Transverse colon (tissue), 4 donors: ENCODE results near the gene CNTN4. TPM values are rescaled to one million over a fixed set of nuclear protein-coding genes. Genes with fewer than 3 reads are reported as not detected.

Source experiments
- DNase-seq: peaks from one replicate; pipeline ENCODE4 v3.0.0-alpha.2; 2019
- H3K27ac ChIP-seq, 4 donors: fragments of 200-600 bp; sonication (generic); 2 replicates each; pipeline ENCODE4 v1.5.1; 2016 to 2018; ENCODE audit warnings: inconsistent platforms in 4 of 4
- H3K27me3 ChIP-seq: fragments of 200-600 bp; sonication (generic); 2 replicates; pipeline ENCODE4 v1.5.1; 2017; ENCODE audit warnings: inconsistent platforms
- H3K36me3 ChIP-seq, 4 donors: fragments of 200-600 bp; sonication (generic); 2 replicates each; pipeline ENCODE4 v1.5.1; 2017 to 2019; ENCODE audit warnings: inconsistent platforms in 4 of 4
- H3K4me1 ChIP-seq, 4 donors: fragments of 200-600 bp; sonication (generic); 2 replicates each; pipeline ENCODE4 v1.5.1; 2017 to 2020; ENCODE audit warnings: inconsistent platforms in 4 of 4
- H3K4me3 ChIP-seq, 4 donors: fragments of 200-600 bp; sonication (generic); 1 replicate in 1 of 4; 2 replicates in 3 of 4; pipeline versions ENCODE4 v1.5.1 to v1.6.1; 2017 to 2019; ENCODE audit warnings: inconsistent platforms in 4 of 4
- H3K9me3 ChIP-seq, 2 donors: fragments of 200-600 bp; sonication (generic); 2 replicates each; pipeline ENCODE4 v1.5.1; 2017 to 2019; ENCODE audit warnings: inconsistent platforms in 2 of 2
- CTCF ChIP-seq, 5 experiments: fragments of 200-600 bp in 3 of 5; fragments of 450-650 bp in 2 of 5; sonication (generic) in 3 of 5; IDR thresholded peaks; 1 replicate in 2 of 5; 2 replicates in 3 of 5; pipeline ENCODE4 v1.5.1; 2016 to 2017; ENCODE audit warnings: antibody characterized with exemption in 5 of 5, inconsistent platforms in 3 of 5, mild to moderate bottlenecking in 2 of 5, moderate library complexity in 1 of 5
- EP300 ChIP-seq: sonication (generic); formaldehyde crosslinking; IDR thresholded peaks from one replicate; pipeline ENCODE4 v1.6.1; 2017; ENCODE audit warnings: antibody characterized with exemption, low read depth
- POLR2A ChIP-seq: fragments of 450-650 bp; IDR thresholded peaks from one replicate; pipeline ENCODE4 v1.6.1; 2016; ENCODE audit warnings: antibody characterized with exemption, mild to moderate bottlenecking, moderate library complexity
- POLR2AphosphoS5 ChIP-seq, 3 donors: sonication (generic); formaldehyde crosslinking; IDR thresholded peaks; one replicate each; pipeline ENCODE4 v1.6.1; 2016; ENCODE audit warnings: antibody characterized with exemption in 3 of 3
- WGBS, 2 donors: methylation state at CpG; one replicate each; pipeline ENCODE4 v1.1.5; 2018; ENCODE audit warnings: low coverage in 1 of 2; 5-methylcytosine and 5-hydroxymethylcytosine counted together
- in situ Hi-C, 4 donors: fragments of 200-750 bp; cut with MboI; loops; one replicate each; pipeline versions ENCODE4 v1.15.0 to v1.15.1; 2017; ENCODE audit warnings: low sequenced_read_pairs in 3 of 4, low pct_ligation_motif_present in 1 of 4, low pct_unique_long_range_greater_than_20kb in 1 of 4
- intact Hi-C: fragments of 100-400 bp; cut with DNase I; formaldehyde crosslinking; loops from one replicate; pipeline ENCODE4 v1.15.1; 2023; ENCODE audit warnings: low total_unique reads
- total RNA-seq, 4 donors: library from RNA; depleted of rRNA; stranded (reverse); fragments of >200 nt; gene quantifications; one replicate each; pipeline ENCODE4 v1.1.0, GENCODE V29; 2016

Gene CNTN4
- total RNA-seq, 4 donors from 2014 or later = 17.6 to 49.0 (median 17.8) TPM

DNA sequence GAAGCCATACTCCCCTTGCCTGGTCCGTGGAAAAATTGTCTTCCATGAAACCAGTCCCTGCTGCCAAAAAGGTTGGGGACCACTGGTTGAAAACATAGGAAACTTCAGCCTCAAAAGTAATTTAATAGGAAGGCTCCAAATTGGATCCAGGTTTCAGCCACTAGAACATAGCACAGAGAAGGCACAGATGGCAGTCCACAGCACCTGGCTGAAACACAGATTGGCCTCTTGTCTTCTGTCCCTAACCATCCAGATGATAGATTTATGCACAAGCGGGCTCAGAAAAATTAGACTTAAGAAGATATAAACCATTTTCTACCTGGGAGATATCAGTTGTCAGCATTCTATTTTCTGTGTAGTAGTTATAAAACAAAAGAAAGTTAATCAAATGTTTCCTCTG lies 397.1 kb downstream of the CNTN4 start:
- H3K4me3 ChIP-seq = no peak overlapping the region
- intact Hi-C loops = no loop called here
- no peaks in the 10 kb centered on the region for H3K4me1 ChIP-seq
- TF ChIP-seq POLR2A = no peak
- TF ChIP-seq CTCF (IDR thresholded peaks at IDR 0.05) = no peak
- no peak for TF ChIP-seq POLR2AphosphoS5 (IDR thresholded peaks at IDR 0.05)
- no peak for TF ChIP-seq EP300
- H3K9me3 ChIP-seq = no peaks in the 10 kb centered on the region
- H3K36me3 ChIP-seq = no peaks in the 10 kb centered on the region
- in situ Hi-C loops = no loop called here
- no peak overlapping the region for H3K27ac ChIP-seq
- 92% methylated on average over 2 of the region's 2 CpGs; no CpG with 5 or more reads in 1 of the 2 donors for WGBS, 2 donors
- DNase-seq = no peak
- H3K27me3 ChIP-seq = no peaks in the 10 kb centered on the region

DNA sequence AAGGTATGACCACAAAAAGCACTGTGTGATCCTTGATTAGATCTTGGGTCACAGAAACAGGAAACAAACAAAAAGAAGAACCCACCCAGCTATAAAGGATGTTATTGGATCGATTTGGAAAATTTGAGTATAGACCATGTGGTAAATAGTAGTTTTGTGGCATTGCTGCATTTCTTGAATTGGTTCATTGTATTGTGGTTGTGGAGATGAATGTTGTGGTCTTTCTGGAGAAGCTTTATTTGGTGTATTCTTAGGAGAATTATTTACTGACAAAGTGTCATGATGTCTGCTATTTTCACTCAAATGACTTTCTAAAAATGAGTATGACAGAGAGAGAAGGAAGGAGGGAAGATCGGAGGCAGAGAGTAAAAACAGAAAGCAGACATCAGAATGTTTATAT lies 406.2 kb downstream of the CNTN4 start:
- Histone ChIP-seq H3K9me3 (no peaks in the 10 kb centered on the region), H3K4me1 (no peaks in the 10 kb centered on the region), H3K27ac (no peak overlapping the region), H3K36me3 (no peaks in the 10 kb centered on the region), H3K27me3 (no peaks in the 10 kb centered on the region), H3K4me3 (no peak overlapping the region)
- no peak for TF ChIP-seq POLR2A
- TF ChIP-seq POLR2AphosphoS5 (IDR thresholded peaks at IDR 0.05) = no peak
- no peak for TF ChIP-seq EP300
- no peak for TF ChIP-seq CTCF (IDR thresholded peaks at IDR 0.05)
- intact Hi-C loops (no loop called here), in situ Hi-C loops (no loop called here)
- WGBS, 2 donors = 51 to 56% methylated on average over 2 of the region's 2 CpGs
- DNase-seq = no peak

DNA sequence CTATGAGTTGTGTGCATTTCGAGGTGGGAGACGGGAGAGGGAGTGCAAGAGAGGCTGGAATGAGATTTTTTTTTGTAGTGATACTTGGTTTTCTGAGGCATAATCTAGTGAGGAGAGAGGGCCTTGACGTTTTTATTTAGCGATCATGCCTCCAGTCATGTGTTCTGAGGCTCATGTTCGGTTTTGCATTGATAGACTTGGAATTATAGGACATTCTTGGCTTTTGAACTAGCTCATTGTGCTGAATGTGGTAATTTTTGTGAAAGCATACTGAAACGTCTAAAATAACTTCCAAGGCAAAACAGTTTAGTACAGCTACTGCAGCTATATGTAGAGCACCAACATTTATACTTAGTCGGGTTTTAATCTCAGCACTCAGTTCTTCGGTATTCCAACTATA lies 408.1 kb downstream of the CNTN4 start:
- Histone ChIP-seq H3K9me3 (no peaks in the 10 kb centered on the region), H3K27me3 (no peaks in the 10 kb centered on the region), H3K4me1 (no peaks in the 10 kb centered on the region), H3K4me3 (no peak overlapping the region), H3K27ac (no peak overlapping the region), H3K36me3 (no peaks in the 10 kb centered on the region)
- TF ChIP-seq EP300 (no peak), POLR2AphosphoS5 (IDR thresholded peaks at IDR 0.05) (no peak), POLR2A (no peak), CTCF (IDR thresholded peaks at IDR 0.05) (no peak)
- no peak for DNase-seq
- 83 to 85% methylated on average over 7 to 8 of the region's 8 CpGs for WGBS, 2 donors
- intact Hi-C loops (no loop called here), in situ Hi-C loops (no loop called here)

GRCh38 chr3:2510591-2511145 lies 412.0 kb downstream of the CNTN4 start:
- TF ChIP-seq POLR2AphosphoS5 (IDR thresholded peaks at IDR 0.05) = no peak
- TF ChIP-seq EP300 = no peak
- TF ChIP-seq CTCF (IDR thresholded peaks at IDR 0.05) = no peak
- no peak for TF ChIP-seq POLR2A
- no peaks in the 10 kb centered on the region for H3K36me3 ChIP-seq
- H3K4me1 ChIP-seq = no peaks in the 10 kb centered on the region
- no peak overlapping the region for H3K27ac ChIP-seq
- WGBS, 2 donors = 70 to 100% methylated on average over 2 to 8 of the region's 8 CpGs
- in situ Hi-C loops (no loop called here), intact Hi-C loops (no loop called here)
- no peaks in the 10 kb centered on the region for H3K27me3 ChIP-seq
- no peaks in the 10 kb centered on the region for H3K9me3 ChIP-seq
- no peak for DNase-seq
- no peak overlapping the region for H3K4me3 ChIP-seq
